ENCODE data around the gene DDX54.
A peak's percentile ranks its signal among the peaks of the same experiment; 100 is the strongest.

DDX54 gene

DNA sequence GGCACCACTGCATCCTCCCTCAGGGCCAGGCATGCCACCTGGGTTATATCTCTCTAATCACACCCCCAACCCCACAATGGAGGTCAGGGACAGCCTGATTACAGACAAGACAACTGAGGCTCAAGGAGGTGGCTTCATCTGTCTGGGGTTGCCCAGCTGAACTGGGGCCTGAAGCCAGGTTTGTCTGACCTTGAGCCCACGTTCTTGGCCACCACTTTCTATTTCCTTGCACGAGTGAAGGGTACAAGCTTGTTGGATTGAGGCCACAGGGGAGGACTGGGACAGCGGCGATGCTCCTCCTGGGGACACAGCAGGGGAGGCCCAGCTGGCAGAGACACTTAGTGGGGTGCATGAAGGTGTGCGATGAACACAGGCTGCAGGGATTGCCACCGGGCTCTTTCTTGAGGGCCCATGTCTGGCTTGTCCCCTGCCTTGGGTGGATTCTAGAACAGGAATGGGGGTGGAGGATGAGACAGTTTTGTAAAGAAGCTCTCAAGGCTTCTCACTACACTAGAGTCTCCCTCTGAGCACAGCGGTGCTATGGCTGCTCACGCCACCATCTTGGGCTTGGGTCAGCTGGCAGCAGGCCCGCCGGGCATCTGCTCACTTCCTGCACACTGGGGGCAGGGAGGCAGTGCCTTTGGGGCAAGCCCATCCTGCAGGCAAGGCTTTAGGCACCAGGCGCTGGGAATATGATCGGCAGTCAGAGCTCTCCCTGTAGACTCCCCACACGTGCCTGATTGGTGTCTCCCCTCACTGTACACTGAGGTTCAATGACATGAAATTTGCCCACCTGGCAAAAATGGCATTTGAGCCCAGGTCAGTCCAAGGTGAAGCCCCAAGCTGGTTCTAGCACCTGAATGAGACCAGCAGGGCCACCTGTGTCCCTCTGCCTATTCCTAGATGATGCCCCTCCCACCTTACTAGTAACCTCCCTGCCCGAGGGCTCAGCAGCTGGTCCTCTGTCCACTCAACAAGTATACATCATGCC, 16.2 kb upstream of the DDX54 start:
- Histone ChIP-seq H3K36me3 (replicated peaks in 1 of 2; ENCODE audit: control insufficient read depth in 2 of 2, insufficient read depth in 2 of 2, low read length in 2 of 2) (no peaks in the 10 kb centered on the region), H4K8ac (ENCODE audit: low read depth, low read length) (peak overlapping the region; percentile 98), H3K4ac (ENCODE audit: low read length) (no peak overlapping the region), H3K4me3 (ENCODE audit: low read length in 2 of 2) (no peak overlapping the region), H2BK5ac (ENCODE audit: low read length) (no peak overlapping the region), H3K79me1 (ENCODE audit: low read depth, low read length) (no peaks in the 10 kb centered on the region), H2BK15ac (ENCODE audit: low read length) (no peak overlapping the region), H3K27me3 (ENCODE audit: control insufficient read depth in 3 of 3, insufficient read depth in 3 of 3, low read depth in 1 of 3, low read length in 3 of 3) (no peaks in the 10 kb centered on the region), H3K27ac (replicated peaks; ENCODE audit: low read length) (no peak overlapping the region), H3K9ac (ENCODE audit: low read depth, low read length, poor library complexity) (no peak overlapping the region), H3K4me1 (ENCODE audit: control insufficient read depth in 2 of 2, insufficient read depth in 1 of 2, low read depth in 1 of 2, low read length in 2 of 2) (peaks cover 0 to 1% of the 10 kb centered on the region in 2 donors), H3K4me2 (ENCODE audit: insufficient read depth, low read length, poor library complexity, severe bottlenecking) (no peak overlapping the region), H2BK120ac (ENCODE audit: low read depth, low read length) (no peak overlapping the region), H3K23ac (ENCODE audit: low read depth, low read length, poor library complexity) (no peak overlapping the region), H4K91ac (ENCODE audit: low read depth, low read length, poor library complexity) (no peak overlapping the region), H3K18ac (ENCODE audit: low read length) (no peak overlapping the region), H3K9me3 (replicated peaks in 1 of 2; ENCODE audit: control insufficient read depth in 2 of 2, insufficient read depth in 1 of 2, low read depth in 1 of 2, low read length in 2 of 2) (peaks cover 0 to 4% of the 10 kb centered on the region in 2 donors), H2AFZ (ENCODE audit: low read length) (no peak overlapping the region), H2BK12ac (ENCODE audit: low read length) (no peak overlapping the region), H2AK5ac (ENCODE audit: low read depth, low read length) (peak overlapping the region; percentile 36), H3K14ac (ENCODE audit: low read length) (no peak overlapping the region)
- no CpG with 5 or more reads among the region's 14 CpGs for WGBS, 2 donors (ENCODE audit: extremely low coverage in 2 of 2, insufficient read length in 2 of 2, insufficient replicate concordance in 1 of 2)
- no peak for DNase-seq (ENCODE audit: low spot score)

DNA sequence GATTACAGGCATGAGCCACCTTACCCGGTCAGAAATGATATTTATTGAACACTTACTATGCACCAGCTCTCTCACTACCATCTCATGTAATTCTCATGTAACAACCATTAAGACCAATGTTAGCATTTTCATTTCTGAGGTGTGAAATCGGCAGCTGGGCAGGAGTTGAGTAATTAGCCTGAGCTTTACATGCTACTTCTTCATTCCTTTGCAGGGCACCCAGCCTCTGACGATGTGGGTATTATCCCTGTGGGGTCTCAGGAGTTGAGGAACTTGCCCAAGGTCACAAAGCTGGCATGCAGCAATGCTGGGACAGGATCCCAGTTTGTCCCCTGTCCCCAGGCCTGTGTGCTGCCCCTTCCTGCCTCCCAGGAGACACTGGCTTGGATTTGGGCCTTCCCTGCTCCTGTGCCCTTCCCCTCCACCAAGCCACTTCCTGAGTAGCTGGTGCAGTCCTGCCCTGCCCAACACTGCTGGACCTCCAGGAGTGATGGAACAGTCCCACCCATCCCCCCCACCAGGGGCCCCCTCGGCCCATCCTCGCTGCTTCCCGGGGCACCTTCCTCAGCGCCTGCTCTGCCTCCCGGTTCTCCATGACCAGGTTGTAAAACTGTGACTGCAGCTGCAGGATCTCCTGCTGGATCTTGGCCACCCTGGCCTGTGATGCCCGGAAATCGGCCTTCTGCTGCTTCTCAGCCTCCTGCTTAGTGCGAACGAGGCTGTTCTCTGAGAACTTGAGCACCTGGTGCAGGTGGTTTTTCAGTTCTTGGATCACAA, 14.9 kb upstream of the DDX54 start:
- Histone ChIP-seq H2BK5ac (ENCODE audit: low read length) (no peak overlapping the region), H3K18ac (ENCODE audit: low read length) (peak overlapping the region; percentile 40), H3K9ac (ENCODE audit: low read depth, low read length, poor library complexity) (peak overlapping the region; percentile 64), H3K4me2 (ENCODE audit: insufficient read depth, low read length, poor library complexity, severe bottlenecking) (no peak overlapping the region), H3K79me1 (ENCODE audit: low read depth, low read length) (no peaks in the 10 kb centered on the region), H4K8ac (ENCODE audit: low read depth, low read length) (no peak overlapping the region), H2BK120ac (ENCODE audit: low read depth, low read length) (no peak overlapping the region), H3K14ac (ENCODE audit: low read length) (no peak overlapping the region), H2AFZ (ENCODE audit: low read length) (no peak overlapping the region), H3K27me3 (ENCODE audit: control insufficient read depth in 3 of 3, insufficient read depth in 3 of 3, low read depth in 1 of 3, low read length in 3 of 3) (no peaks in the 10 kb centered on the region), H3K27ac (replicated peaks; ENCODE audit: low read length) (no peak overlapping the region), H3K9me3 (replicated peaks in 1 of 2; ENCODE audit: control insufficient read depth in 2 of 2, insufficient read depth in 1 of 2, low read depth in 1 of 2, low read length in 2 of 2) (no peaks in the 10 kb centered on the region), H3K4me3 (ENCODE audit: low read length in 2 of 2) (no peak overlapping the region), H2BK12ac (ENCODE audit: low read length) (no peak overlapping the region), H3K23ac (ENCODE audit: low read depth, low read length, poor library complexity) (no peak overlapping the region), H3K36me3 (replicated peaks in 1 of 2; ENCODE audit: control insufficient read depth in 2 of 2, insufficient read depth in 2 of 2, low read length in 2 of 2) (no peaks in the 10 kb centered on the region), H3K4ac (ENCODE audit: low read length) (no peak overlapping the region), H2BK15ac (ENCODE audit: low read length) (no peak overlapping the region), H4K91ac (ENCODE audit: low read depth, low read length, poor library complexity) (no peak overlapping the region), H3K4me1 (ENCODE audit: control insufficient read depth in 2 of 2, insufficient read depth in 1 of 2, low read depth in 1 of 2, low read length in 2 of 2) (peaks cover under 1 to 1% of the 10 kb centered on the region in 2 donors), H2AK5ac (ENCODE audit: low read depth, low read length) (no peak overlapping the region)
- WGBS, 2 donors (ENCODE audit: extremely low coverage in 2 of 2, insufficient read length in 2 of 2, insufficient replicate concordance in 1 of 2): no CpG with 5 or more reads among the region's 12 CpGs
- DNase-seq (ENCODE audit: low spot score): no peak

DNA sequence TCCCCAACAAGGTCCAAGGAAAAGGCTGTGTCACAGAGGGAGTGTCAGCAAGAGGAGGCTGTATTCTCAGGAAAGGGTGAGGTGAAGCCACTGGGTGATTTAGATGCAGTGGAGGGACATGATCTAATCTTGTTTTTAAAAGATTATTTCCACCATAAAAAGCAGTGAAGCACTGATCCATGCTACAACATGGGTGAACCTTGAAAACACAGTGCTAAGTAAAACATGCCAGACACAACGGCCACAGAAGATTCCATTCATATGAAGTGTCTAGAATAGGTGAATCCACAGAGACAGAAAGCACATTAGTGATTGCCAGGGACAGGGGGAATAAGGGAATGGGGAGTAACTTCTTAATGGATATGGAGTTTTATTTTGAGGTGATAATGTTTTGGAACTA, 13.0 kb upstream of the DDX54 start:
- Histone ChIP-seq H3K79me1 (ENCODE audit: low read depth, low read length) (no peaks in the 10 kb centered on the region), H2BK120ac (ENCODE audit: low read depth, low read length) (no peak overlapping the region), H4K91ac (ENCODE audit: low read depth, low read length, poor library complexity) (no peak overlapping the region), H3K23ac (ENCODE audit: low read depth, low read length, poor library complexity) (no peak overlapping the region), H2AFZ (ENCODE audit: low read length) (no peak overlapping the region), H3K9ac (ENCODE audit: low read depth, low read length, poor library complexity) (no peak overlapping the region), H3K4me3 (ENCODE audit: low read length in 2 of 2) (no peak overlapping the region), H3K4me1 (ENCODE audit: control insufficient read depth in 2 of 2, insufficient read depth in 1 of 2, low read depth in 1 of 2, low read length in 2 of 2) (peaks cover 4 to 5% of the 10 kb centered on the region in 2 donors), H3K4ac (ENCODE audit: low read length) (no peak overlapping the region), H3K18ac (ENCODE audit: low read length) (no peak overlapping the region), H3K9me3 (replicated peaks in 1 of 2; ENCODE audit: control insufficient read depth in 2 of 2, insufficient read depth in 1 of 2, low read depth in 1 of 2, low read length in 2 of 2) (no peaks in the 10 kb centered on the region), H3K14ac (ENCODE audit: low read length) (no peak overlapping the region), H3K36me3 (replicated peaks in 1 of 2; ENCODE audit: control insufficient read depth in 2 of 2, insufficient read depth in 2 of 2, low read length in 2 of 2) (no peaks in the 10 kb centered on the region), H2BK5ac (ENCODE audit: low read length) (no peak overlapping the region), H2BK12ac (ENCODE audit: low read length) (no peak overlapping the region), H3K27me3 (ENCODE audit: control insufficient read depth in 3 of 3, insufficient read depth in 3 of 3, low read depth in 1 of 3, low read length in 3 of 3) (no peaks in the 10 kb centered on the region), H2AK5ac (ENCODE audit: low read depth, low read length) (no peak overlapping the region), H3K27ac (replicated peaks; ENCODE audit: low read length) (no peak overlapping the region), H4K8ac (ENCODE audit: low read depth, low read length) (no peak overlapping the region), H2BK15ac (ENCODE audit: low read length) (no peak overlapping the region), H3K4me2 (ENCODE audit: insufficient read depth, low read length, poor library complexity, severe bottlenecking) (no peak overlapping the region)
- DNase-seq (ENCODE audit: low spot score): no peak
- WGBS, 2 donors (ENCODE audit: extremely low coverage in 2 of 2, insufficient read length in 2 of 2, insufficient replicate concordance in 1 of 2): no CpG with 5 or more reads among the region's 1 CpG

DNA sequence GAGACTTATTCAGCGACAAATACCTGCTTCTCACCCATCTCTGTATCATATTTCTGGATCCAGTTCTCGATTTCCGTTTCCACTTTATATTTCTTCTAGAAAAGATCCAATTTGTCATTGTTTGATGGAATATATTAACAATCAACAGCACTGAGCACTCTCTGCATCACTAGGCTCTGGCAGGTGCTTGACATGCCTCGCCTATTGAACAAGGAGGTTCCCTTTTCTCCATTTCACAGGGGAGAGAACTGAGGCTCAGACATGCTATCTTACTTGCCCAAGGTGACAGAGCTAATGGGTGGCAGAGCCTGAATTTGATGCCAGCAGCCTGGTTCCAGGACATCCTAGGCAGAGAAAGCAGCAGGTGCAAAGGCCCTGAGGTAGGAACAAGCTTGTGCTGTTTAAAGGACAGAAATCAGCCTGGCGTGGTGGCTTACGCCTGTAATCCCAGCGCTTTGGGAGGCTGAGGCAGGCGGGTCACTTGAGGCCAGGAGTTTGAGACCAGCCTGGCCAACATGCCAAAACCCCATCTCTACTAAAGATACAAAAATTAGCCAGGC, 12.3 kb upstream of the DDX54 start:
- Histone ChIP-seq H2BK12ac (ENCODE audit: low read length) (no peak overlapping the region), H3K36me3 (replicated peaks in 1 of 2; ENCODE audit: control insufficient read depth in 2 of 2, insufficient read depth in 2 of 2, low read length in 2 of 2) (peaks cover 3 to 5% of the 10 kb centered on the region in 2 donors), H2BK5ac (ENCODE audit: low read length) (no peak overlapping the region), H4K8ac (ENCODE audit: low read depth, low read length) (no peak overlapping the region), H3K9me3 (replicated peaks in 1 of 2; ENCODE audit: control insufficient read depth in 2 of 2, insufficient read depth in 1 of 2, low read depth in 1 of 2, low read length in 2 of 2) (no peaks in the 10 kb centered on the region), H3K79me1 (ENCODE audit: low read depth, low read length) (no peaks in the 10 kb centered on the region), H2BK120ac (ENCODE audit: low read depth, low read length) (no peak overlapping the region), H3K27ac (replicated peaks; ENCODE audit: low read length) (no peak overlapping the region), H2AFZ (ENCODE audit: low read length) (no peak overlapping the region), H3K9ac (ENCODE audit: low read depth, low read length, poor library complexity) (no peak overlapping the region), H3K14ac (ENCODE audit: low read length) (no peak overlapping the region), H3K4ac (ENCODE audit: low read length) (no peak overlapping the region), H4K91ac (ENCODE audit: low read depth, low read length, poor library complexity) (no peak overlapping the region), H3K4me3 (ENCODE audit: low read length in 2 of 2) (no peak overlapping the region), H3K4me2 (ENCODE audit: insufficient read depth, low read length, poor library complexity, severe bottlenecking) (no peak overlapping the region), H2AK5ac (ENCODE audit: low read depth, low read length) (no peak overlapping the region), H3K4me1 (ENCODE audit: control insufficient read depth in 2 of 2, insufficient read depth in 1 of 2, low read depth in 1 of 2, low read length in 2 of 2) (peaks cover 4 to 5% of the 10 kb centered on the region in 2 donors), H2BK15ac (ENCODE audit: low read length) (no peak overlapping the region), H3K27me3 (ENCODE audit: control insufficient read depth in 3 of 3, insufficient read depth in 3 of 3, low read depth in 1 of 3, low read length in 3 of 3) (no peaks in the 10 kb centered on the region), H3K18ac (ENCODE audit: low read length) (no peak overlapping the region), H3K23ac (ENCODE audit: low read depth, low read length, poor library complexity) (no peak overlapping the region)
- no CpG with 5 or more reads among the region's 8 CpGs for WGBS, 2 donors (ENCODE audit: extremely low coverage in 2 of 2, insufficient read length in 2 of 2, insufficient replicate concordance in 1 of 2)
- DNase-seq (ENCODE audit: low spot score): no peak

All from neuronal stem cell (in vitro differentiated cells).